ENCODE results near the gene SNX25. TPM values are rescaled to one million over a fixed set of nuclear protein-coding genes. Genes with fewer than 3 reads are reported as not detected.

The SNX25 gene
- polyA plus RNA-seq, 1 experiment: 12.6 TPM

- POLR2A ChIA-PET: no interaction called here
- CTCF ChIA-PET: no interaction called here
- H3K27me3 ChIP-seq (ENCODE audit: control insufficient read depth, insufficient read depth, low read length): no peaks in the 10 kb centered on the region
- no peak overlapping the region for H3K4me3 ChIP-seq (ENCODE audit: low read depth, low read length)
- TF ChIP-seq CTCF (IDR thresholded peaks at IDR 0.05; ENCODE audit: low read depth, low read length): no peak
- peak; percentile 11 for DNase-seq (ENCODE audit: low read depth, low spot score)
- H3K27ac ChIP-seq (ENCODE audit: low read depth, low read length): no peak overlapping the region
- H3K9me3 ChIP-seq (ENCODE audit: control insufficient read depth, insufficient read depth, low read length): no peaks in the 10 kb centered on the region
Observed at GRCh38 chr4:185346975-185347601, 137.7 kb downstream of the SNX25 start.

- ChIA-PET CTCF (no interaction called here), POLR2A (no interaction called here)
- no peak for DNase-seq (ENCODE audit: low read depth, low spot score)
- H3K4me3 ChIP-seq (ENCODE audit: low read depth, low read length): no peak overlapping the region
- H3K9me3 ChIP-seq (ENCODE audit: control insufficient read depth, insufficient read depth, low read length): no peaks in the 10 kb centered on the region
- H3K27me3 ChIP-seq (ENCODE audit: control insufficient read depth, insufficient read depth, low read length): no peaks in the 10 kb centered on the region
- TF ChIP-seq CTCF (IDR thresholded peaks at IDR 0.05; ENCODE audit: low read depth, low read length): no peak
- no peak overlapping the region for H3K27ac ChIP-seq (ENCODE audit: low read depth, low read length)
Observed at GRCh38 chr4:185351691-185352090, 142.3 kb downstream of the SNX25 start.

GRCh38 chr4:185352202-185352601 lies 142.8 kb downstream of the SNX25 start:
- ChIA-PET POLR2A (no interaction called here), CTCF (no interaction called here)
- DNase-seq (ENCODE audit: low read depth, low spot score): no peak

DNA sequence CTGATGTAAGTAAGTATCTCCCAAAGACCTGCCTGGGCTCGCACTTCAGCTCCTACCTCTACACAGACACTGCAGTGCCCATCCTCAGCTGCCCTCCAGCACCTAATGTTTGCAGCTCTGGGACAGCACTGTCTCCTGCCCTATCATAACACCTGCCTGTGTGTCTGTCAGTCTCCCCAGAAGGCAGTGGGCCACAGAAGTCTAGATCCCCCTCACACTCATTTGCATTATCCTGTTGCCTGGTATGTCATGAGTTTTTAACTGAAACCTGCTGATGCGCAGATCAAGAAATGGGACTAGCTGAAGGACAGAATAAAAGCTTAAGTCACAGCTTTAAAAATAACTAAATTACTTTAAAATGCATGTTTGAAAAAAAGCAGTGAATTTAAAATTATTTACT lies 143.3 kb downstream of the SNX25 start:
- ChIA-PET POLR2A (no interaction called here), CTCF (no interaction called here)
- Histone ChIP-seq H3K9me3 (ENCODE audit: control insufficient read depth, insufficient read depth, low read length) (no peaks in the 10 kb centered on the region), H3K4me3 (ENCODE audit: low read depth, low read length) (no peak overlapping the region), H3K27ac (ENCODE audit: low read depth, low read length) (no peak overlapping the region), H3K27me3 (ENCODE audit: control insufficient read depth, insufficient read depth, low read length) (no peaks in the 10 kb centered on the region)
- TF ChIP-seq CTCF (IDR thresholded peaks at IDR 0.05; ENCODE audit: low read depth, low read length): no peak
- DNase-seq (ENCODE audit: low read depth, low spot score): no peak

More at GRCh38 chr4:185352202-185352601, 142.8 kb downstream of the SNX25 start:
- TF ChIP-seq CTCF (IDR thresholded peaks at IDR 0.05; ENCODE audit: low read depth, low read length): no peak
- Histone ChIP-seq H3K27me3 (ENCODE audit: control insufficient read depth, insufficient read depth, low read length) (no peaks in the 10 kb centered on the region), H3K4me3 (ENCODE audit: low read depth, low read length) (no peak overlapping the region), H3K9me3 (ENCODE audit: control insufficient read depth, insufficient read depth, low read length) (no peaks in the 10 kb centered on the region), H3K27ac (ENCODE audit: low read depth, low read length) (no peak overlapping the region)

GRCh38 chr4:185357211-185357610 lies 147.8 kb downstream of the SNX25 start:
- Histone ChIP-seq H3K27ac (ENCODE audit: low read depth, low read length) (no peak overlapping the region), H3K9me3 (ENCODE audit: control insufficient read depth, insufficient read depth, low read length) (no peaks in the 10 kb centered on the region), H3K27me3 (ENCODE audit: control insufficient read depth, insufficient read depth, low read length) (no peaks in the 10 kb centered on the region), H3K4me3 (ENCODE audit: low read depth, low read length) (no peak overlapping the region)
- POLR2A ChIA-PET: no interaction called here
- CTCF ChIA-PET: interaction anchor here (0.7 kb wide), 1 partner anchor 32 kb away, joined by 3 read pairs; no protein-coding TSS in a partner anchor
- TF ChIP-seq CTCF (IDR thresholded peaks at IDR 0.05; ENCODE audit: low read depth, low read length): no peak
- DNase-seq (ENCODE audit: low read depth, low spot score): no peak
